AG04450 (cell line): ENCODE data around the gene NAAA. TPM values are rescaled to one million over a fixed set of nuclear protein-coding genes. Genes with fewer than 3 reads are reported as not detected.
"Not testable (repeated sequence)": the region's sequence is repeated elsewhere in the genome, so short reads cannot be mapped to it uniquely, and the experiment has no call there.

Experiments
- CTCF ChIA-PET: fragments of 300-600, 350-600 bp; formaldehyde crosslinking; extraction: SDS; loops from one replicate; lab custom pipeline; 2022; ENCODE audit warnings: antibody characterized with exemption, inconsistent platforms; lab: Charles Lee
- POLR2A ChIA-PET: fragments of 350-600 bp; formaldehyde crosslinking; extraction: SDS; loops from one replicate; lab custom pipeline; 2021; ENCODE audit warnings: antibody characterized with exemption, inconsistent platforms; lab: Yijun Ruan, JAX
- DNase-seq: peaks from one replicate; pipeline ENCODE4 v3.0.0-alpha.2; 2011; ENCODE audit warnings: low read depth, low spot score
- H3K27ac ChIP-seq: one replicate; pipeline ENCODE4 v1.5.1; 2012; ENCODE audit warnings: low read depth, low read length, control low read depth
- H3K27me3 ChIP-seq: one replicate; pipeline ENCODE4 v1.6.0; 2012; ENCODE audit warnings: low read length; ENCODE audit not compliant: control insufficient read depth, insufficient read depth
- H3K4me3 ChIP-seq: 2 replicates; pipeline ENCODE4 v1.5.1; 2011; ENCODE audit warnings: mild to moderate bottlenecking, low read depth, low read length, control low read depth
- H3K9me3 ChIP-seq: 2 replicates; pipeline ENCODE4 v1.5.1; 2012; ENCODE audit warnings: low read length; ENCODE audit not compliant: control insufficient read depth, insufficient read depth
- CTCF ChIP-seq: IDR thresholded peaks from 2 replicates; pipeline ENCODE4 v1.5.1; 2011; ENCODE audit warnings: low read depth, low read length, control low read depth, inconsistent platforms
- polyA plus RNA-seq: library from polyadenylated mRNA; depleted of rRNA; stranded (reverse); fragments of >200 nt; gene quantifications from 2 replicates; pipeline ENCODE4 v1.2.3, GENCODE V29; 2011

Gene NAAA
- polyA plus RNA-seq, 1 experiment, result 14.7 TPM

- ChIA-PET POLR2A (no interaction called here), CTCF (no interaction called here)
- no peaks in the 10 kb centered on the region for H3K9me3 ChIP-seq
These were observed 18.9 kb downstream of the NAAA start for GRCh38 chr4:75921910-75922309.

GRCh38 chr4:75920327-75920726, 20.5 kb downstream of the NAAA start:
- DNase-seq, result no peak
- POLR2A ChIA-PET, result no interaction called here
- TF ChIP-seq CTCF, result no peak
- Histone ChIP-seq H3K4me3 (no peak overlapping the region), H3K9me3 (no peaks in the 10 kb centered on the region), H3K27ac (no peak overlapping the region), H3K27me3 (no peaks in the 10 kb centered on the region)
- CTCF ChIA-PET, result interaction anchor here (1.6 kb wide), 1 partner anchor 24 kb away, joined by 5 read pairs; no protein-coding TSS in a partner anchor

More at GRCh38 chr4:75921910-75922309, 18.9 kb downstream of the NAAA start:
- no peak overlapping the region for H3K4me3 ChIP-seq
- no peak overlapping the region for H3K27ac ChIP-seq
- H3K27me3 ChIP-seq, result no peaks in the 10 kb centered on the region
- TF ChIP-seq CTCF, result no peak
- no peak for DNase-seq

DNA sequence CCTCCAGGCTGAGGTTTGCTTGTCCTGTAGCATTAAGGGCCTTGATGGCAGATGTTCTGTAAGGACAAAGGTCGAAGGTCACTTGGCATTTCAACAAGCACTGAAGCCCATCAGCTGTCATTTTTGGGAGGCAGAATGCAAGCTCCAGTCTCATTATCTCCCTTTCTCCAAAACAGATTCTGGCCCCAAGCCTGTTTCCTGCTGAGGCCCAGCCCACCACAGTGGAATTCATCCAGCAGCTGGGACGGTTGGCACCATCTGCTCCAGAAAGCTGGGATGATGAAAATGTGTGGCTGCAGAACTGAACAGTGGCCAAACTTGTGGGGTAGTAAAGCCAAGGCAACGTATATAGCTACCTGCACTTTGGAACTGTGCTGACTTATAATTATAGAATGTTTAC, 20.9 kb downstream of the NAAA start:
- Histone ChIP-seq H3K27ac (no peak overlapping the region), H3K4me3 (no peak overlapping the region), H3K27me3 (no peaks in the 10 kb centered on the region), H3K9me3 (no peaks in the 10 kb centered on the region)
- DNase-seq, result no peak
- ChIA-PET CTCF (interaction anchor here (1.6 kb wide), 1 partner anchor 24 kb away, joined by 5 read pairs; no protein-coding TSS in a partner anchor), POLR2A (no interaction called here)
- TF ChIP-seq CTCF, result no peak

- H3K27me3 ChIP-seq, result no peaks in the 10 kb centered on the region
- peak; percentile 57 for DNase-seq
- H3K9me3 ChIP-seq, result no peaks in the 10 kb centered on the region
- H3K27ac ChIP-seq, result peak overlapping the region; percentile 12
- no peak overlapping the region for H3K4me3 ChIP-seq
- ChIA-PET POLR2A (no interaction called here), CTCF (interaction anchor here (0.6 to 3.6 kb wide), 33 partner anchors 8 to 339 kb away, joined by 3 to 34 read pairs (median 4); partner anchors contain the start of gene PPEF2)
- TF ChIP-seq CTCF, result peak; percentile 91
These were observed 24.6 kb downstream of the NAAA start for GRCh38 chr4:75916091-75916661.

DNA sequence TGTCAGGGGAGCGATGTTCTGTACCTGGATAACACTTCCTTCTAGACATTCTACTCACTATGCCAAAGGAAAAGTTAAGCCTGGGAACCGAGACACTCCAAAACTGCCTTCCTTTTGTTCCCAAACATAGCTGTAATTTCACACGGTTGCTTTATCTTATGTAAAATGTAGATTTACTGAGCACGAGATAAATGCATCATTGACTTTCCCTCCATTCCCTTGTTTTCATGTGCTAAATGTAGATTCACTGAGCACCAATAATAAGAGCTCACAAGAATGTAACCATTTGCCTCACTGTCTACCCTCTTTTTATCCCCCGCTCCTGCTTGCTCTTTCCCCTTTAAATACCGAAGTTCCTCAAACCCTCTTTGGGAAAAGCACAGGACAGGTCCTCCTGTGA, 27.8 kb downstream of the NAAA start:
- Histone ChIP-seq H3K9me3 (no peaks in the 10 kb centered on the region), H3K4me3 (no peak overlapping the region), H3K27ac (no peak overlapping the region), H3K27me3 (no peaks in the 10 kb centered on the region)
- no peak for DNase-seq
- CTCF ChIA-PET, result interaction anchor here (2.3 kb wide), 1 partner anchor 17 kb away, joined by 11 read pairs; no protein-coding TSS in a partner anchor
- POLR2A ChIA-PET, result no interaction called here
- no peak for TF ChIP-seq CTCF

GRCh38 chr4:75910831-75911230, 30.0 kb downstream of the NAAA start:
- H3K27me3 ChIP-seq, H3K27ac ChIP-seq, DNase-seq, H3K4me3 ChIP-seq, POLR2A ChIA-PET, H3K9me3 ChIP-seq: not testable (repeated sequence)
- CTCF ChIA-PET, result interaction anchor here (1.0 to 1.4 kb wide), 2 partner anchors 15 to 16 kb away, joined by 4 to 8 read pairs; no protein-coding TSS in a partner anchor
